Gastroesophageal sphincter (tissue), 3 donors: ENCODE measurements around the gene EGFL8.

Experiments
- CTCF ChIP-seq, 4 experiments: fragments of 200-600 bp in 2 of 4; fragments of 450-650 bp in 2 of 4; sonication (generic) in 1 of 4; IDR thresholded peaks; one replicate each; pipeline ENCODE4 v1.5.1; 2017 to 2019; ENCODE audit warnings: antibody characterized with exemption in 4 of 4, mild to moderate bottlenecking in 2 of 4, moderate library complexity in 2 of 4
- EP300 ChIP-seq: sonication (generic); formaldehyde crosslinking; IDR thresholded peaks from one replicate; pipeline ENCODE4 v1.6.1; 2017; ENCODE audit warnings: antibody characterized with exemption, mild to moderate bottlenecking
- POLR2A ChIP-seq, 2 donors: fragments of 450-650 bp; IDR thresholded peaks; one replicate each; pipeline ENCODE4 v1.6.1; 2017; ENCODE audit warnings: antibody characterized with exemption in 2 of 2, mild to moderate bottlenecking in 2 of 2, moderate library complexity in 1 of 2
- POLR2AphosphoS5 ChIP-seq: sonication (generic); formaldehyde crosslinking; IDR thresholded peaks from one replicate; pipeline ENCODE4 v1.6.1; 2017; ENCODE audit warnings: antibody characterized with exemption

GRCh38 chr6:32175322-32175710 is 10.9 kb downstream of the EGFL8 start:
- TF ChIP-seq CTCF (IDR thresholded peaks at IDR 0.05) (no peak), POLR2A (IDR thresholded peaks at IDR 0.05) (no peak), EP300 (no peak), POLR2AphosphoS5 (no peak)
